Activated CD8-positive, alpha-beta T cell treated with anti-CD3 and anti-CD28 coated beads for 36 hours (primary cell): ENCODE data around the gene SYT8. TPM values are rescaled to one million over a fixed set of nuclear protein-coding genes. Genes with fewer than 3 reads are reported as not detected.

Experiments
- ATAC-seq: fragments of 200-7000 bp; cut with Tn5 transposase; one replicate; pipeline ENCODE4 v1.10.0; 2021; ENCODE audit warnings: mild to moderate bottlenecking, moderate library complexity
- CTCF ChIA-PET: fragments of 350-600 bp; sonication (Branson Sonifier 250); formaldehyde crosslinking; loops from one replicate; lab custom pipeline; 2021; ENCODE audit warnings: antibody characterized with exemption; lab: Charles Lee
- POLR2A ChIA-PET: fragments of 350-600 bp; sonication (Branson Sonifier 250); formaldehyde crosslinking; loops from one replicate; lab custom pipeline; 2021; ENCODE audit warnings: antibody characterized with exemption; lab: Charles Lee
- DNase-seq: peaks from one replicate; pipeline ENCODE4 v3.0.0-alpha.2; 2020
- H3K27ac Mint-ChIP-seq: one replicate; pipeline ENCODE4 v1.8.0; 2021; ENCODE audit warnings: mild to moderate bottlenecking, mixed read lengths
- H3K27me3 Mint-ChIP-seq: one replicate; pipeline ENCODE4 v1.8.0; 2021; ENCODE audit warnings: mixed read lengths
- H3K36me3 Mint-ChIP-seq: one replicate; pipeline ENCODE4 v1.8.0; 2021; ENCODE audit warnings: low read depth, mixed read lengths
- H3K4me1 Mint-ChIP-seq: one replicate; pipeline ENCODE4 v1.8.0; 2021; ENCODE audit warnings: low read depth, mixed read lengths
- H3K4me3 Mint-ChIP-seq: one replicate; pipeline ENCODE4 v1.8.0; 2021; ENCODE audit warnings: mild to moderate bottlenecking, moderate library complexity, mixed read lengths
- H3K9me3 Mint-ChIP-seq: one replicate; pipeline ENCODE4 v1.8.0; 2021; ENCODE audit warnings: mixed read lengths
- CTCF ChIP-seq: fragments of 200-600 bp; IDR thresholded peaks from one replicate; pipeline ENCODE4 v1.8.0; 2022; ENCODE audit warnings: antibody characterized with exemption, mild to moderate bottlenecking
- intact Hi-C: fragments of 100-400 bp; cut with micrococcal nuclease; formaldehyde crosslinking; loops from one replicate; pipeline ENCODE4 v1.10.0; 2022
- total RNA-seq, 2 experiments: library from RNA; stranded (reverse); gene quantifications; one replicate each; pipeline ENCODE4 v1.2.3, GENCODE V29; 2021

The SYT8 gene
- total RNA-seq, 2 experiments from 2014 or later, result not detected

- H3K4me1 Mint-ChIP-seq, result peaks cover 25% of the 10 kb centered on the region
- intact Hi-C loops, result no loop called here
- peaks cover 13% of the 10 kb centered on the region for H3K36me3 Mint-ChIP-seq
- H3K27ac Mint-ChIP-seq, result no peak overlapping the region
- ATAC-seq (no peak), DNase-seq (no peak)
- no peak for TF ChIP-seq CTCF
- POLR2A ChIA-PET, result interaction anchor here (0.8 to 1.4 kb wide), 2 partner anchors 9 to 19 kb away, joined by 3 to 5 read pairs; no protein-coding TSS in a partner anchor
- H3K27me3 Mint-ChIP-seq, result no peaks in the 10 kb centered on the region
- H3K4me3 Mint-ChIP-seq, result no peak overlapping the region
- no peaks in the 10 kb centered on the region for H3K9me3 Mint-ChIP-seq
- CTCF ChIA-PET, result interaction anchor here (1.1 to 2.2 kb wide), 5 partner anchors 12 to 163 kb away, joined by 3 to 8 read pairs (median 4); no protein-coding TSS in a partner anchor
Observed at GRCh38 chr11:1857064-1857463, 22.3 kb downstream of the SYT8 start.

- H3K27me3 Mint-ChIP-seq, result no peaks in the 10 kb centered on the region
- intact Hi-C loops, result no loop called here
- no peak overlapping the region for H3K27ac Mint-ChIP-seq
- TF ChIP-seq CTCF, result no peak
- no peak overlapping the region for H3K4me3 Mint-ChIP-seq
- peaks cover 17% of the 10 kb centered on the region for H3K4me1 Mint-ChIP-seq
- no peak for ATAC-seq
- DNase-seq, result no peak
- peaks cover 9% of the 10 kb centered on the region for H3K36me3 Mint-ChIP-seq
- no peaks in the 10 kb centered on the region for H3K9me3 Mint-ChIP-seq
- ChIA-PET POLR2A (interaction anchor here (0.6 to 1.4 kb wide), 5 partner anchors 9 to 366 kb away, joined by 3 to 5 read pairs (median 3); no protein-coding TSS in a partner anchor), CTCF (interaction anchor here (1.1 to 1.9 kb wide), 3 partner anchors 24 to 164 kb away, joined by 3 to 5 read pairs (median 4); no protein-coding TSS in a partner anchor)
Observed at GRCh38 chr11:1858154-1858553, 23.4 kb downstream of the SYT8 start.

GRCh38 chr11:1858576-1858975, 23.8 kb downstream of the SYT8 start:
- no peak overlapping the region for H3K4me3 Mint-ChIP-seq
- POLR2A ChIA-PET, result interaction anchor here (0.9 to 1.4 kb wide), 4 partner anchors 8 to 18 kb away, joined by 3 to 5 read pairs (median 3); no protein-coding TSS in a partner anchor
- H3K27ac Mint-ChIP-seq, result no peak overlapping the region
- peaks cover 9% of the 10 kb centered on the region for H3K36me3 Mint-ChIP-seq
- H3K4me1 Mint-ChIP-seq, result peaks cover 17% of the 10 kb centered on the region
- CTCF ChIA-PET, result no interaction called here
- intact Hi-C loops, result no loop called here
- TF ChIP-seq CTCF, result no peak
- no peak for DNase-seq
- no peaks in the 10 kb centered on the region for H3K9me3 Mint-ChIP-seq
- ATAC-seq, result no peak
- H3K27me3 Mint-ChIP-seq, result no peaks in the 10 kb centered on the region

GRCh38 chr11:1859004-1859403, 24.2 kb downstream of the SYT8 start:
- ATAC-seq, result no peak
- Mint-ChIP-seq H3K9me3 (no peaks in the 10 kb centered on the region), H3K36me3 (peaks cover 5% of the 10 kb centered on the region), H3K27me3 (no peaks in the 10 kb centered on the region), H3K27ac (no peak overlapping the region), H3K4me1 (peaks cover 18% of the 10 kb centered on the region), H3K4me3 (no peak overlapping the region)
- intact Hi-C loops, result no loop called here
- DNase-seq, result no peak
- POLR2A ChIA-PET, result interaction anchor here (0.9 to 1.3 kb wide), 4 partner anchors 9 to 12 kb away, joined by 3 to 6 read pairs (median 3); no protein-coding TSS in a partner anchor
- TF ChIP-seq CTCF, result no peak
- CTCF ChIA-PET, result no interaction called here

GRCh38 chr11:1860108-1860507, 25.3 kb downstream of the SYT8 start:
- ATAC-seq (no peak), DNase-seq (no peak)
- ChIA-PET CTCF (interaction anchor here (1.3 kb wide), 1 partner anchor 27 kb away, joined by 3 read pairs; no protein-coding TSS in a partner anchor), POLR2A (interaction anchor here (1.0 to 1.3 kb wide), 3 partner anchors 9 to 29 kb away, joined by 3 to 6 read pairs (median 3); no protein-coding TSS in a partner anchor)
- Mint-ChIP-seq H3K9me3 (no peaks in the 10 kb centered on the region), H3K27ac (no peak overlapping the region), H3K4me1 (peaks cover 22% of the 10 kb centered on the region), H3K4me3 (no peak overlapping the region), H3K36me3 (peaks cover 2% of the 10 kb centered on the region), H3K27me3 (no peaks in the 10 kb centered on the region)
- no peak for TF ChIP-seq CTCF
- intact Hi-C loops, result no loop called here
